Skeletal muscle tissue (tissue), 4 donors: ENCODE data around the gene TTC28. TPM values are rescaled to one million over a fixed set of nuclear protein-coding genes. Genes with fewer than 3 reads are reported as not detected.

ENCODE experiments used
- H3K27ac ChIP-seq: one replicate; pipeline ENCODE4 v1.7.0; 2013; ENCODE audit warnings: mild to moderate bottlenecking, low read depth, low read length, inconsistent platforms
- H3K27me3 ChIP-seq, 3 donors: one replicate each; pipeline ENCODE4 v1.7.0; 2013; ENCODE audit warnings: low read length in 3 of 3; ENCODE audit not compliant: control insufficient read depth in 3 of 3, insufficient read depth in 3 of 3
- H3K36me3 ChIP-seq, 3 donors: one replicate each; pipeline ENCODE4 v1.7.0; 2013; ENCODE audit warnings: low read length in 3 of 3; ENCODE audit not compliant: control insufficient read depth in 3 of 3, insufficient read depth in 3 of 3
- H3K4me1 ChIP-seq, 3 donors: one replicate each; pipeline ENCODE4 v1.7.0; 2013; ENCODE audit warnings: low read length in 3 of 3, mild to moderate bottlenecking in 3 of 3; ENCODE audit not compliant: control insufficient read depth in 3 of 3, insufficient read depth in 3 of 3
- H3K4me3 ChIP-seq, 3 donors: one replicate each; pipeline ENCODE4 v1.7.0; 2013; ENCODE audit warnings: low read length in 3 of 3
- H3K9ac ChIP-seq, 3 donors: one replicate each; pipeline ENCODE4 v1.7.0; 2013; ENCODE audit warnings: low read length in 3 of 3, mild to moderate bottlenecking in 3 of 3, moderate library complexity in 2 of 3, low read depth in 1 of 3
- H3K9me3 ChIP-seq, 3 donors: one replicate each; pipeline ENCODE4 v1.7.0; 2013; ENCODE audit warnings: low read length in 3 of 3; ENCODE audit not compliant: control insufficient read depth in 3 of 3
- total RNA-seq: library from RNA; depleted of rRNA; stranded (reverse); fragments of >200 nt; gene quantifications from one replicate; pipeline ENCODE4 v1.2.3, GENCODE V29; 2014
- donor health status: Osteomylitis.

TTC28 gene
- total RNA-seq, 1 donor from 2014 or later, result 27.1 TPM

GRCh38 chr22:28329186-28330073 is 350.2 kb downstream of the TTC28 start:
- H3K27me3 ChIP-seq, result no peaks in the 10 kb centered on the region
- no peaks in the 10 kb centered on the region for H3K9me3 ChIP-seq
- no peaks in the 10 kb centered on the region for H3K36me3 ChIP-seq
- peaks cover 0 to 6% (median 2%) of the 10 kb centered on the region in 3 donors for H3K4me1 ChIP-seq
- H3K9ac ChIP-seq, result no peak overlapping the region
- H3K27ac ChIP-seq, result no peak overlapping the region
- H3K4me3 ChIP-seq, result no peak overlapping the region

GRCh38 chr22:28328756-28329155 is 350.9 kb downstream of the TTC28 start:
- no peaks in the 10 kb centered on the region for H3K27me3 ChIP-seq
- H3K4me1 ChIP-seq, result peaks cover 0 to 6% (median 2%) of the 10 kb centered on the region in 3 donors
- no peak overlapping the region for H3K4me3 ChIP-seq

GRCh38 chr22:28316014-28316413 is 363.6 kb downstream of the TTC28 start:
- no peak overlapping the region for H3K9ac ChIP-seq
- no peaks in the 10 kb centered on the region for H3K9me3 ChIP-seq
- H3K36me3 ChIP-seq, result no peaks in the 10 kb centered on the region
- no peaks in the 10 kb centered on the region for H3K27me3 ChIP-seq
- H3K4me1 ChIP-seq, result no peaks in the 10 kb centered on the region
- H3K4me3 ChIP-seq, result no peak overlapping the region
- no peak overlapping the region for H3K27ac ChIP-seq

More at GRCh38 chr22:28328756-28329155, 350.9 kb downstream of the TTC28 start:
- no peaks in the 10 kb centered on the region for H3K36me3 ChIP-seq
- H3K27ac ChIP-seq, result no peak overlapping the region
- H3K9me3 ChIP-seq, result no peaks in the 10 kb centered on the region
- H3K9ac ChIP-seq, result no peak overlapping the region

GRCh38 chr22:28314959-28315358 is 364.7 kb downstream of the TTC28 start:
- Histone ChIP-seq H3K9ac (no peak overlapping the region), H3K4me3 (no peak overlapping the region), H3K9me3 (no peaks in the 10 kb centered on the region), H3K27ac (no peak overlapping the region), H3K4me1 (no peaks in the 10 kb centered on the region), H3K36me3 (no peaks in the 10 kb centered on the region), H3K27me3 (no peaks in the 10 kb centered on the region)

GRCh38 chr22:28310299-28310698 is 369.3 kb downstream of the TTC28 start:
- H3K9me3 ChIP-seq, result no peaks in the 10 kb centered on the region
- no peak overlapping the region for H3K27ac ChIP-seq
- H3K27me3 ChIP-seq, result no peaks in the 10 kb centered on the region
- H3K9ac ChIP-seq, result no peak overlapping the region
- no peaks in the 10 kb centered on the region for H3K4me1 ChIP-seq
- H3K36me3 ChIP-seq, result no peaks in the 10 kb centered on the region
- H3K4me3 ChIP-seq, result no peak overlapping the region

- peaks cover 0 to 4% (median 0%) of the 10 kb centered on the region in 3 donors for H3K36me3 ChIP-seq
- no peaks in the 10 kb centered on the region for H3K9me3 ChIP-seq
- peaks cover 0 to 3% (median 0%) of the 10 kb centered on the region in 3 donors for H3K4me1 ChIP-seq
- H3K27me3 ChIP-seq, result no peaks in the 10 kb centered on the region
- peak overlapping the region; percentile 3 for H3K27ac ChIP-seq
- no peak overlapping the region for H3K4me3 ChIP-seq
- no peak overlapping the region for H3K9ac ChIP-seq
Measured at GRCh38 chr22:28299753-28300152, 379.9 kb downstream of the TTC28 start.

GRCh38 chr22:28299309-28299708 is 380.3 kb downstream of the TTC28 start:
- H3K27me3 ChIP-seq, result no peaks in the 10 kb centered on the region
- no peaks in the 10 kb centered on the region for H3K9me3 ChIP-seq
- no peak overlapping the region for H3K4me3 ChIP-seq
- H3K36me3 ChIP-seq, result peaks cover 0 to 4% (median 0%) of the 10 kb centered on the region in 3 donors
- H3K4me1 ChIP-seq, result peaks cover 0 to 3% (median 0%) of the 10 kb centered on the region in 3 donors
- H3K9ac ChIP-seq, result no peak overlapping the region
- H3K27ac ChIP-seq, result no peak overlapping the region

- H3K4me3 ChIP-seq, result no peak overlapping the region
- peaks cover 0 to 3% (median 0%) of the 10 kb centered on the region in 3 donors for H3K4me1 ChIP-seq
- H3K27ac ChIP-seq, result no peak overlapping the region
- peaks cover 0 to 4% (median 0%) of the 10 kb centered on the region in 3 donors for H3K36me3 ChIP-seq
- no peak overlapping the region for H3K9ac ChIP-seq
- no peaks in the 10 kb centered on the region for H3K9me3 ChIP-seq
- no peaks in the 10 kb centered on the region for H3K27me3 ChIP-seq
Measured at GRCh38 chr22:28297504-28297903, 382.1 kb downstream of the TTC28 start.

- Histone ChIP-seq H3K9me3 (no peaks in the 10 kb centered on the region), H3K4me1 (peaks cover 0 to 3% (median 0%) of the 10 kb centered on the region in 3 donors), H3K27me3 (no peaks in the 10 kb centered on the region), H3K36me3 (peaks cover 0 to 4% (median 0%) of the 10 kb centered on the region in 3 donors), H3K4me3 (no peak overlapping the region), H3K27ac (no peak overlapping the region), H3K9ac (no peak overlapping the region)
Measured at GRCh38 chr22:28296452-28296851, 383.2 kb downstream of the TTC28 start.

- Histone ChIP-seq H3K36me3 (no peaks in the 10 kb centered on the region), H3K27me3 (no peaks in the 10 kb centered on the region), H3K9me3 (no peaks in the 10 kb centered on the region), H3K4me3 (no peak overlapping the region), H3K4me1 (no peaks in the 10 kb centered on the region), H3K27ac (no peak overlapping the region), H3K9ac (no peak overlapping the region)
Measured at GRCh38 chr22:28283068-28283654, 396.5 kb downstream of the TTC28 start.
